ENCODE measurements around the gene CITED1. TPM values are rescaled to one million over a fixed set of nuclear protein-coding genes. Genes with fewer than 3 reads are reported as not detected.
A peak's percentile ranks its signal among the peaks of the same experiment; 100 is the strongest.

The CITED1 gene
- total and polyA plus RNA-seq, 8 donors = 0.39 to 3.8 (median 0.61) TPM; not detected in 1

DNA sequence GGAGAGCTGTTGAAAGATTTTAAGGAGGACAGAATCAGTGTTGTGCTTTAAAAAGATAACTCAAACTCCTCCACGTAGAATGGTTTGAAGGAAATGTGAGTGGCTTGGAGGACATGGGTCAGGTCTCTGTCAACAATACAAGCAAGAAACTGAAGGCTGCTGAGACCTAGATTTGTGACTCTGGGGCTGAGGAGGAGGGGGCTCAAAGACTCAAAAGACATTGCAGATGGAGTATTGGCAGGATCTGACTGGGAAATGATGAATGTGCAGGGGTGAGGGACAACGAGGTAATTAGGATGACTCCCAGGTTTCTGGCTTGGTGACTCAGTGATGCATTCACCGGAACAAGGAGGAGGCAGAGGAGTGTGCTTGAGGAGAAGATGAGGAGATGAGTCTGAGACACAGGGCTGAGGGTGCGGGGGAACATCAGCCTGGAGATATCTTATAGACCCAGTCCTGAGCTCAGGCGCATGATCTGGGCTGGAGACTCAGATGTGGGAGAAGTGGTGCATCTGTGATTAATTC is 25.3 kb downstream of the CITED1 start:
- Histone ChIP-seq H3K27ac (no peak overlapping the region), H3K9me3 (no peaks in the 10 kb centered on the region), H3K27me3 (no peaks in the 10 kb centered on the region), H3K4me3 (no peak overlapping the region), H3K4me1 (peaks cover 8% of the 10 kb centered on the region in 2 donors), H3K36me3 (no peaks in the 10 kb centered on the region)
- ATAC-seq (no peak), DNase-seq (no peak)
- TF ChIP-seq, protein P1, sequence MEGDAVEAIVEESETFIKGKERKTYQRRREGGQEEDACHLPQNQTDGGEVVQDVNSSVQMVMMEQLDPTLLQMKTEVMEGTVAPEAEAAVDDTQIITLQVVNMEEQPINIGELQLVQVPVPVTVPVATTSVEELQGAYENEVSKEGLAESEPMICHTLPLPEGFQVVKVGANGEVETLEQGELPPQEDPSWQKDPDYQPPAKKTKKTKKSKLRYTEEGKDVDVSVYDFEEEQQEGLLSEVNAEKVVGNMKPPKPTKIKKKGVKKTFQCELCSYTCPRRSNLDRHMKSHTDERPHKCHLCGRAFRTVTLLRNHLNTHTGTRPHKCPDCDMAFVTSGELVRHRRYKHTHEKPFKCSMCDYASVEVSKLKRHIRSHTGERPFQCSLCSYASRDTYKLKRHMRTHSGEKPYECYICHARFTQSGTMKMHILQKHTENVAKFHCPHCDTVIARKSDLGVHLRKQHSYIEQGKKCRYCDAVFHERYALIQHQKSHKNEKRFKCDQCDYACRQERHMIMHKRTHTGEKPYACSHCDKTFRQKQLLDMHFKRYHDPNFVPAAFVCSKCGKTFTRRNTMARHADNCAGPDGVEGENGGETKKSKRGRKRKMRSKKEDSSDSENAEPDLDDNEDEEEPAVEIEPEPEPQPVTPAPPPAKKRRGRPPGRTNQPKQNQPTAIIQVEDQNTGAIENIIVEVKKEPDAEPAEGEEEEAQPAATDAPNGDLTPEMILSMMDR (IDR thresholded peaks at IDR 0.05) = no peak
- intact Hi-C loops (cut with DNase I) = no loop called here

DNA sequence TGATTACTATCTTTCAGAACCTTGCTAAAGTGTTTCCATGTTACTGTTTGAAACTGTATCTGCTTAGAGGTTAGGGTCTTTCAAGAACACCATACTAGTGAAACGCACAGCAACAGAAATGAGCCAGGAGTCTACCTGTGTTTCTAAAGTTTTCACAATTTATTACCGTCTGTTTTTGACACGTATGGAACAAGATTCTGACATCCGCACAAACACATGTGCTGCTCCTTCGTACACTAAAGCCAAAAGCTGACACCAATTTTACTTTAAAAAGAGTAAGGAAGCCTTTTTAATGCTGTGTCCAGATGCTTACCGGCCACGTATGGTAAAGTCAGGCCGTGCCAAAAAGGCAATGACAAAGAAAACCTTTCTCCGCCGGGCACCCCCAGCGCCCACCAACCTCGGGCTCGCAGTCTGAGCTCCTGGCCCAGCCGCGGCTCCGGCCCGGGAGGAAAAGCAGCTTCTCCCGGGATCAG is 29.2 kb downstream of the CITED1 start:
- H3K4me3 ChIP-seq = peak overlapping the region; percentile 50 to 70
- peaks cover 17 to 29% of the 10 kb centered on the region in 2 donors for H3K4me1 ChIP-seq
- intact Hi-C loops (cut with DNase I) = no loop called here
- TF ChIP-seq, protein P1 (IDR thresholded peaks at IDR 0.05) = no peak
- DNase-seq (peak in 1 of 4 donors; percentile 12), ATAC-seq (no peak)
- peak overlapping the region; percentile 75 to 82 for H3K27ac ChIP-seq
- peaks cover 10 to 37% of the 10 kb centered on the region in 2 donors for H3K36me3 ChIP-seq
- H3K27me3 ChIP-seq = no peaks in the 10 kb centered on the region
- no peaks in the 10 kb centered on the region for H3K9me3 ChIP-seq

- Histone ChIP-seq H3K36me3 (peaks cover 10 to 55% of the 10 kb centered on the region in 2 donors), H3K27ac (no peak overlapping the region), H3K4me3 (peak overlapping the region in 1 of 2 donors; percentile 50), H3K27me3 (no peaks in the 10 kb centered on the region), H3K9me3 (no peaks in the 10 kb centered on the region), H3K4me1 (peaks cover 17 to 29% of the 10 kb centered on the region in 2 donors)
- intact Hi-C loops (cut with DNase I) = no loop called here
- DNase-seq (no peak), ATAC-seq (no peak)
- TF ChIP-seq, protein P1 (IDR thresholded peaks at IDR 0.05) = no peak
Observed at GRCh38 chrX:72274526-72274925, 31.2 kb downstream of the CITED1 start.

GRCh38 chrX:72273718-72274117 is 32.0 kb downstream of the CITED1 start:
- Histone ChIP-seq H3K4me1 (peaks cover 17 to 29% of the 10 kb centered on the region in 2 donors), H3K4me3 (peak overlapping the region in 1 of 2 donors; percentile 50), H3K27me3 (no peaks in the 10 kb centered on the region), H3K27ac (no peak overlapping the region), H3K9me3 (no peaks in the 10 kb centered on the region), H3K36me3 (peaks cover 10 to 63% of the 10 kb centered on the region in 2 donors)
- TF ChIP-seq, protein P1 (IDR thresholded peaks at IDR 0.05) = no peak
- ATAC-seq = no peak
- no peak for DNase-seq
- intact Hi-C loops (cut with DNase I) = no loop called here

DNA sequence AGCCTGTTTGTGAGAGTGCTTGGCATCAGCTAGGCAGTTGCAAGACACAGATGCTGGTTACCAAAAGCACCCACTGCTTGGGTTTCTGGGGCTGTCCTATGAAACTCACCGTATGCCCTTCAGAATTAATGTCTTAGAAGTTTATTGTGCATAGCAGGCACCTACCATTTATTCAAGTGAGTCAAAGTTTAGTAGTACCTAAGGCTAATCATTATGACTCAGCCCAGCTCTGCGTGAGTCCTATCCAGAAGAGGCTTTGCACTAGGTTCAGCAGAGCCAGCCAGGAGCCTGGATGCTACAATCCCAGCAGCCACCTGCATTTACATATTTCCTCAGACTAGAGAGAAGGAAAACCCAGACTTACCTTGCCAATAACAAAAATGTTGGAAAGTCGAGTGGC is 32.8 kb downstream of the CITED1 start:
- intact Hi-C loops (cut with DNase I) = no loop called here
- Histone ChIP-seq H3K36me3 (peaks cover 10 to 72% of the 10 kb centered on the region in 2 donors), H3K9me3 (no peaks in the 10 kb centered on the region), H3K27me3 (no peaks in the 10 kb centered on the region), H3K27ac (no peak overlapping the region), H3K4me1 (peaks cover 17 to 29% of the 10 kb centered on the region in 2 donors), H3K4me3 (no peak overlapping the region)
- TF ChIP-seq, protein P1 (IDR thresholded peaks at IDR 0.05) = no peak
- no peak for ATAC-seq
- no peak for DNase-seq
